ENCODE measurements around the gene BOC. TPM values are rescaled to one million over a fixed set of nuclear protein-coding genes. Genes with fewer than 3 reads are reported as not detected.

The BOC gene
- total RNA-seq, 1 experiment from 2014 or later: 7.3 TPM

GRCh38 chr3:113240841-113241240, 29.5 kb downstream of the BOC start:
- POLR2A ChIA-PET (ENCODE audit: unreplicated experiment): no interaction called here
- H3K4me2 ChIP-seq (ENCODE audit: low read length): no peak overlapping the region

GRCh38 chr3:113241292-113242095, 30.1 kb downstream of the BOC start:
- no peaks in the 10 kb centered on the region for H3K36me3 ChIP-seq (ENCODE audit: low read depth, low read length)
- H4K20me1 ChIP-seq (ENCODE audit: low read length): no peaks in the 10 kb centered on the region
- H3F3A ChIP-seq (ENCODE audit: low read length, unreplicated experiment): no peaks in the 10 kb centered on the region
- intact Hi-C loops (cut with micrococcal nuclease): no loop called here
- no peak overlapping the region for H3K9ac ChIP-seq (ENCODE audit: low read length)
- ChIA-PET POLR2A (ENCODE audit: unreplicated experiment) (no interaction called here), CTCF (no interaction called here)
- TF ChIP-seq EZH2phosphoT487 (IDR thresholded peaks at IDR 0.05; ENCODE audit: borderline replicate concordance, low read length) (no peak), EZH2 (IDR thresholded peaks at IDR 0.05; ENCODE audit: low read length, unreplicated experiment) (no peak)
- TF ChIP-seq, protein P1, sequence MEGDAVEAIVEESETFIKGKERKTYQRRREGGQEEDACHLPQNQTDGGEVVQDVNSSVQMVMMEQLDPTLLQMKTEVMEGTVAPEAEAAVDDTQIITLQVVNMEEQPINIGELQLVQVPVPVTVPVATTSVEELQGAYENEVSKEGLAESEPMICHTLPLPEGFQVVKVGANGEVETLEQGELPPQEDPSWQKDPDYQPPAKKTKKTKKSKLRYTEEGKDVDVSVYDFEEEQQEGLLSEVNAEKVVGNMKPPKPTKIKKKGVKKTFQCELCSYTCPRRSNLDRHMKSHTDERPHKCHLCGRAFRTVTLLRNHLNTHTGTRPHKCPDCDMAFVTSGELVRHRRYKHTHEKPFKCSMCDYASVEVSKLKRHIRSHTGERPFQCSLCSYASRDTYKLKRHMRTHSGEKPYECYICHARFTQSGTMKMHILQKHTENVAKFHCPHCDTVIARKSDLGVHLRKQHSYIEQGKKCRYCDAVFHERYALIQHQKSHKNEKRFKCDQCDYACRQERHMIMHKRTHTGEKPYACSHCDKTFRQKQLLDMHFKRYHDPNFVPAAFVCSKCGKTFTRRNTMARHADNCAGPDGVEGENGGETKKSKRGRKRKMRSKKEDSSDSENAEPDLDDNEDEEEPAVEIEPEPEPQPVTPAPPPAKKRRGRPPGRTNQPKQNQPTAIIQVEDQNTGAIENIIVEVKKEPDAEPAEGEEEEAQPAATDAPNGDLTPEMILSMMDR (conservative IDR thresholded peaks at IDR 0.05; ENCODE audit: low read depth, low read length): no peak
- peaks cover 8% of the 10 kb centered on the region; the same call in 1 of the 2 replicates for H3K4me1 ChIP-seq (ENCODE audit: insufficient read depth, low read length)
- ATAC-seq (no peak), DNase-seq (no peak)
- no peaks in the 10 kb centered on the region for H3K9me3 ChIP-seq (ENCODE audit: low read length)
- H2AFZ ChIP-seq (ENCODE audit: low read length): 0 out of 2 replicates have a peak overlapping the region, but pooled peaks have one; percentile 5
- H3K27ac ChIP-seq (ENCODE audit: low read length): no peak overlapping the region
- no peaks in the 10 kb centered on the region for H3K27me3 ChIP-seq (ENCODE audit: low read length)
- no TSS peak for BruUV-seq (replicated peaks)
- H3K4me2 ChIP-seq (ENCODE audit: low read length): 0 out of 2 replicates have a peak overlapping the region, but pooled peaks have one; percentile 2
- no peak overlapping the region for H3K4me3 ChIP-seq (ENCODE audit: low read length)
- H3K9me2 ChIP-seq (replicated peaks; ENCODE audit: low read length): no peaks in the 10 kb centered on the region
- no peaks in the 10 kb centered on the region for H3K79me2 ChIP-seq (ENCODE audit: low read length)

More at GRCh38 chr3:113240841-113241240, 29.5 kb downstream of the BOC start:
- no TSS peak for BruUV-seq (replicated peaks)
- H3K9me2 ChIP-seq (replicated peaks; ENCODE audit: low read length): no peaks in the 10 kb centered on the region
- no peaks in the 10 kb centered on the region for H4K20me1 ChIP-seq (ENCODE audit: low read length)
- H3F3A ChIP-seq (ENCODE audit: low read length, unreplicated experiment): no peaks in the 10 kb centered on the region
- no peaks in the 10 kb centered on the region for H3K27me3 ChIP-seq (ENCODE audit: low read length)
- intact Hi-C loops (cut with micrococcal nuclease): no loop called here
- no peak overlapping the region for H3K27ac ChIP-seq (ENCODE audit: low read length)
- no peak for DNase-seq
- H3K4me1 ChIP-seq (ENCODE audit: insufficient read depth, low read length): peaks cover 8% of the 10 kb centered on the region; the same call in 1 of the 2 replicates
- H3K9me3 ChIP-seq (ENCODE audit: low read length): no peaks in the 10 kb centered on the region
- no peaks in the 10 kb centered on the region for H3K36me3 ChIP-seq (ENCODE audit: low read depth, low read length)
- no peak overlapping the region for H3K9ac ChIP-seq (ENCODE audit: low read length)
- no peak overlapping the region for H2AFZ ChIP-seq (ENCODE audit: low read length)
- no peak overlapping the region for H3K4me3 ChIP-seq (ENCODE audit: low read length)
- H3K79me2 ChIP-seq (ENCODE audit: low read length): no peaks in the 10 kb centered on the region
- TF ChIP-seq, protein P1 (conservative IDR thresholded peaks at IDR 0.05; ENCODE audit: low read depth, low read length): no peak
- no peak for TF ChIP-seq EZH2 (IDR thresholded peaks at IDR 0.05; ENCODE audit: low read length, unreplicated experiment)
- no peak for TF ChIP-seq EZH2phosphoT487 (IDR thresholded peaks at IDR 0.05; ENCODE audit: borderline replicate concordance, low read length)
- CTCF ChIA-PET: no interaction called here
- no peak for ATAC-seq

DNA sequence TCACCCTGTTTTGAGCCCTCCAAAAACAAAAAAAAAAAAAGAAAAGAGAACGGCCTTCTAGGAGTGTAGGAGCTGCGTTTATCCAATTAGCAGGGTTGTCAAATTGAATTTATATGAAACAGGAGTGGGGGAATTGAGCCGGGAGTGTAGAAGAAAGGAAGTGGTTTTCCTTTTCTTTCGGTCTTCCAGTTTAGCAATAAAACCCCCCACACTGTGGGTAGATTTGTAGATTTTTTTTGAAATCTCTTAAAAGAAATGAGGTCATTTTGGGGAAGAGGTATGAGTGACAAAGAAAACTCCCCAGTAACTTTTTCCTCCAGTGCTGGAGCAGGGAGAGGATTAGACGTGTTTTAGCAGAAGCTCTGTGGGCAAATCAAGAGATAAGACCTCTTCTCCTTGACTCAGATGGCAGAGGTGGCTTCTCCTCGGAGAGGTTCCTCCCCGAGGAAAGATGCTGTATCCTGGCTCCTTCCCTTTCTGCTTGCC, 30.8 kb downstream of the BOC start:
- ChIA-PET CTCF (no interaction called here), POLR2A (ENCODE audit: unreplicated experiment) (no interaction called here)
- H3K4me2 ChIP-seq (ENCODE audit: low read length): 0 out of 2 replicates have a peak overlapping the region, but pooled peaks have one; percentile 2
- no peaks in the 10 kb centered on the region for H3K9me2 ChIP-seq (replicated peaks; ENCODE audit: low read length)
- no peaks in the 10 kb centered on the region for H4K20me1 ChIP-seq (ENCODE audit: low read length)
- no peak overlapping the region for H3K4me3 ChIP-seq (ENCODE audit: low read length)
- H3F3A ChIP-seq (ENCODE audit: low read length, unreplicated experiment): no peaks in the 10 kb centered on the region
- TF ChIP-seq EZH2phosphoT487 (IDR thresholded peaks at IDR 0.05; ENCODE audit: borderline replicate concordance, low read length) (no peak), EZH2 (IDR thresholded peaks at IDR 0.05; ENCODE audit: low read length, unreplicated experiment) (no peak)
- TF ChIP-seq, protein P1 (conservative IDR thresholded peaks at IDR 0.05; ENCODE audit: low read depth, low read length): no peak
- ATAC-seq (no peak), DNase-seq (no peak)
- H2AFZ ChIP-seq (ENCODE audit: low read length): 0 out of 2 replicates have a peak overlapping the region, but pooled peaks have one; percentile 5
- H3K9ac ChIP-seq (ENCODE audit: low read length): no peak overlapping the region
- no peaks in the 10 kb centered on the region for H3K9me3 ChIP-seq (ENCODE audit: low read length)
- H3K27ac ChIP-seq (ENCODE audit: low read length): no peak overlapping the region
- BruUV-seq (replicated peaks): no TSS peak
- H3K79me2 ChIP-seq (ENCODE audit: low read length): no peaks in the 10 kb centered on the region
- H3K27me3 ChIP-seq (ENCODE audit: low read length): no peaks in the 10 kb centered on the region
- intact Hi-C loops (cut with micrococcal nuclease): no loop called here
- no peaks in the 10 kb centered on the region for H3K36me3 ChIP-seq (ENCODE audit: low read depth, low read length)
- peaks cover 8% of the 10 kb centered on the region; the same call in 1 of the 2 replicates for H3K4me1 ChIP-seq (ENCODE audit: insufficient read depth, low read length)
